ENCODE results near the gene TSPAN32. TPM values are rescaled to one million over a fixed set of nuclear protein-coding genes. Genes with fewer than 3 reads are reported as not detected.

Gene TSPAN32
- total RNA-seq, 1 donor: 1.4 TPM

GRCh38 chr11:2342557-2342956, 40.7 kb downstream of the TSPAN32 start:
- H4K20me1 ChIP-seq (ENCODE audit: insufficient read depth, low read length): no peaks in the 10 kb centered on the region
- H3K4me3 ChIP-seq (ENCODE audit: insufficient read depth, low read length): no peak overlapping the region
- DNase-seq (ENCODE audit: insufficient read length, low spot score, missing footprints): no peak
- no peak overlapping the region for H3K4me2 ChIP-seq (ENCODE audit: insufficient read depth, low read length)
- peaks cover 9% of the 10 kb centered on the region for H3K27me3 ChIP-seq (ENCODE audit: insufficient read depth, low read length)
- no peak overlapping the region for H2AFZ ChIP-seq (ENCODE audit: low read length)
- H3K4me1 ChIP-seq (ENCODE audit: insufficient read depth, low read length): no peaks in the 10 kb centered on the region
- H3K79me2 ChIP-seq (ENCODE audit: insufficient read depth, low read length): no peaks in the 10 kb centered on the region
- no peaks in the 10 kb centered on the region for H3K36me3 ChIP-seq (ENCODE audit: insufficient read depth, low read length)
- H3K27ac ChIP-seq (ENCODE audit: low read depth, low read length): no peak overlapping the region
- H3K9me3 ChIP-seq (ENCODE audit: low read depth, low read length): no peaks in the 10 kb centered on the region
- no peak for TF ChIP-seq CTCF (IDR thresholded peaks at IDR 0.05; ENCODE audit: extremely low read depth, low read depth, low read length)

- no peak overlapping the region for H2AFZ ChIP-seq (ENCODE audit: low read length)
- no peak for DNase-seq (ENCODE audit: insufficient read length, low spot score, missing footprints)
- H3K27ac ChIP-seq (ENCODE audit: low read depth, low read length): no peak overlapping the region
- no peaks in the 10 kb centered on the region for H3K79me2 ChIP-seq (ENCODE audit: insufficient read depth, low read length)
- no peak overlapping the region for H3K4me2 ChIP-seq (ENCODE audit: insufficient read depth, low read length)
- TF ChIP-seq CTCF (IDR thresholded peaks at IDR 0.05; ENCODE audit: extremely low read depth, low read depth, low read length): no peak
- H3K27me3 ChIP-seq (ENCODE audit: insufficient read depth, low read length): peaks cover 5% of the 10 kb centered on the region
- no peaks in the 10 kb centered on the region for H4K20me1 ChIP-seq (ENCODE audit: insufficient read depth, low read length)
- no peaks in the 10 kb centered on the region for H3K36me3 ChIP-seq (ENCODE audit: insufficient read depth, low read length)
- H3K9me3 ChIP-seq (ENCODE audit: low read depth, low read length): no peaks in the 10 kb centered on the region
- no peak overlapping the region for H3K4me3 ChIP-seq (ENCODE audit: insufficient read depth, low read length)
- H3K4me1 ChIP-seq (ENCODE audit: insufficient read depth, low read length): no peaks in the 10 kb centered on the region
These were observed 41.2 kb downstream of the TSPAN32 start for GRCh38 chr11:2342981-2343380.

GRCh38 chr11:2343502-2343901, 41.7 kb downstream of the TSPAN32 start:
- no peak for DNase-seq (ENCODE audit: insufficient read length, low spot score, missing footprints)
- Histone ChIP-seq H4K20me1 (ENCODE audit: insufficient read depth, low read length) (no peaks in the 10 kb centered on the region), H3K36me3 (ENCODE audit: insufficient read depth, low read length) (no peaks in the 10 kb centered on the region), H3K27ac (ENCODE audit: low read depth, low read length) (no peak overlapping the region), H3K4me2 (ENCODE audit: insufficient read depth, low read length) (no peak overlapping the region), H2AFZ (ENCODE audit: low read length) (no peak overlapping the region), H3K9me3 (ENCODE audit: low read depth, low read length) (no peaks in the 10 kb centered on the region), H3K4me1 (ENCODE audit: insufficient read depth, low read length) (no peaks in the 10 kb centered on the region), H3K27me3 (ENCODE audit: insufficient read depth, low read length) (peaks cover under 1% of the 10 kb centered on the region), H3K4me3 (ENCODE audit: insufficient read depth, low read length) (no peak overlapping the region), H3K79me2 (ENCODE audit: insufficient read depth, low read length) (no peaks in the 10 kb centered on the region)
- TF ChIP-seq CTCF (IDR thresholded peaks at IDR 0.05; ENCODE audit: extremely low read depth, low read depth, low read length): no peak

GRCh38 chr11:2345050-2345449, 43.2 kb downstream of the TSPAN32 start:
- Histone ChIP-seq H2AFZ (ENCODE audit: low read length) (no peak overlapping the region), H3K4me2 (ENCODE audit: insufficient read depth, low read length) (no peak overlapping the region), H3K79me2 (ENCODE audit: insufficient read depth, low read length) (no peaks in the 10 kb centered on the region), H4K20me1 (ENCODE audit: insufficient read depth, low read length) (no peaks in the 10 kb centered on the region), H3K36me3 (ENCODE audit: insufficient read depth, low read length) (no peaks in the 10 kb centered on the region), H3K27ac (ENCODE audit: low read depth, low read length) (no peak overlapping the region), H3K9me3 (ENCODE audit: low read depth, low read length) (peaks cover 3% of the 10 kb centered on the region), H3K4me3 (ENCODE audit: insufficient read depth, low read length) (no peak overlapping the region), H3K4me1 (ENCODE audit: insufficient read depth, low read length) (no peaks in the 10 kb centered on the region), H3K27me3 (ENCODE audit: insufficient read depth, low read length) (no peaks in the 10 kb centered on the region)
- TF ChIP-seq CTCF (IDR thresholded peaks at IDR 0.05; ENCODE audit: extremely low read depth, low read depth, low read length): no peak
- DNase-seq (ENCODE audit: insufficient read length, low spot score, missing footprints): no peak
